Activated gamma-delta T cell (primary cell): Measurements from ENCODE around the gene RBBP8NL.

Source experiments
- DNase-seq: peaks from one replicate; lab custom pipeline; 2025; lab: John Stamatoyannopoulos, UW

The RBBP8NL gene

GRCh38 chr20:62392621-62393334, 34.6 kb downstream of the RBBP8NL start:
- DNase-seq: no peak

GRCh38 chr20:62392077-62392418, 35.3 kb downstream of the RBBP8NL start:
- no peak for DNase-seq

GRCh38 chr20:62391165-62392076, 35.9 kb downstream of the RBBP8NL start:
- DNase-seq: no peak

- no peak for DNase-seq
Observed at GRCh38 chr20:62390317-62391164, 36.8 kb downstream of the RBBP8NL start.

GRCh38 chr20:62389601-62390087, 37.7 kb downstream of the RBBP8NL start:
- DNase-seq: no peak

- DNase-seq: no peak
Observed at GRCh38 chr20:62388839-62389600, 38.3 kb downstream of the RBBP8NL start.

GRCh38 chr20:62387933-62388635, 39.3 kb downstream of the RBBP8NL start:
- DNase-seq: no peak

GRCh38 chr20:62387219-62387913, 40.0 kb downstream of the RBBP8NL start:
- no peak for DNase-seq

GRCh38 chr20:62386383-62387218, 40.7 kb downstream of the RBBP8NL start, which contains the start of gene RPS21:
Gene RPS21 (plus strand): TSS chr20:62387103. CDS start chr20:62387339, 236 bp downstream.
- peak; percentile 87 for DNase-seq

- no peak for DNase-seq
Observed at GRCh38 chr20:62382306-62383198, 44.8 kb downstream of the RBBP8NL start.

GRCh38 chr20:62381842-62382241, 45.5 kb downstream of the RBBP8NL start:
- no peak for DNase-seq

GRCh38 chr20:62381202-62381797, 46.0 kb downstream of the RBBP8NL start:
- no peak for DNase-seq

- DNase-seq: no peak
Observed at GRCh38 chr20:62378215-62378614, 49.1 kb downstream of the RBBP8NL start.

GRCh38 chr20:62377615-62378178, 49.6 kb downstream of the RBBP8NL start:
- DNase-seq: no peak

- no peak for DNase-seq
Observed at GRCh38 chr20:62377064-62377461, 50.3 kb downstream of the RBBP8NL start.

GRCh38 chr20:62376112-62377063, 51.0 kb downstream of the RBBP8NL start:
- no peak for DNase-seq
